GM12878 (cell line): Measurements from ENCODE around the gene AKAP13. TPM values are rescaled to one million over a fixed set of nuclear protein-coding genes. Genes with fewer than 3 reads are reported as not detected.

ENCODE experiments used
- ATAC-seq: fragments of 200-7000 bp; cut with Tn5 transposase; 3 replicates; pipeline ENCODE4 v1.9.1; 2020; ENCODE audit warnings: mild to moderate bottlenecking, moderate library complexity
- BruUV-seq: library from RNA; stranded (reverse); fragments of 400-500 nt; replicated peaks from 2 replicates; lab custom pipeline; 2021; lab: Mats Ljungman, UMichigan
- CTCF ChIA-PET: fragments of 300-600 bp; sonication (Branson Sonifier 250); formaldehyde crosslinking; extraction: SDS; loops from one replicate; lab custom pipeline; 2021; ENCODE audit warnings: inconsistent platforms; lab: Yijun Ruan, JAX
- POLR2A ChIA-PET: fragments of 350-600 bp; formaldehyde crosslinking; extraction: SDS; loops from one replicate; lab custom pipeline; 2021; ENCODE audit warnings: inconsistent platforms; lab: Charles Lee
- RAD21 ChIA-PET: fragments of 300-600 bp; sonication (Branson Sonifier 250); formaldehyde crosslinking; loops from one replicate; lab custom pipeline; 2023; ENCODE audit warnings: antibody characterized with exemption; ENCODE audit not compliant: unreplicated experiment; lab: Charles Lee
- SMC1A ChIA-PET: fragments of 300-600 bp; sonication (Branson Sonifier 250); formaldehyde crosslinking; loops from one replicate; lab custom pipeline; 2023; ENCODE audit not compliant: unreplicated experiment, uncharacterized antibody; lab: Charles Lee
- DNase-seq: peaks from one replicate; pipeline ENCODE4 v3.0.0-alpha.2; 2011; ENCODE audit warnings: low read depth, low spot score
- FAIRE-seq: peaks from 3 replicates; lab custom pipeline; 2011; peaks lifted over from hg19 to GRCh38; lab: Jason Lieb, UNC
- H2AFZ ChIP-seq: 2 replicates; pipeline ENCODE4 v1.6.0; 2011; ENCODE audit warnings: low read depth, low read length, control low read depth; ENCODE audit not compliant: control insufficient read depth
- H3K27ac ChIP-seq: 2 replicates; pipeline ENCODE4 v1.5.1; 2011; ENCODE audit warnings: control low read depth; ENCODE audit not compliant: control insufficient read depth, insufficient read depth
- H3K27me3 ChIP-seq, 2 experiments: replicated peaks in 1 of 2; 2 replicates each; pipeline versions ENCODE4 v1.6.0 to v1.6.1; 2011; ENCODE audit warnings: low read length in 1 of 2; ENCODE audit not compliant: control insufficient read depth in 2 of 2, insufficient read depth in 2 of 2
- H3K36me3 ChIP-seq, 2 experiments: 2 replicates each; pipeline ENCODE4 v1.5.1; 2011; ENCODE audit warnings: low read length in 1 of 2; ENCODE audit not compliant: control insufficient read depth in 2 of 2, insufficient read depth in 2 of 2
- H3K4me1 ChIP-seq: 2 replicates; pipeline ENCODE4 v1.6.1; 2011; ENCODE audit warnings: mild to moderate bottlenecking, low read length, moderate library complexity, mixed read lengths; ENCODE audit not compliant: control insufficient read depth, insufficient read depth
- H3K4me2 ChIP-seq: 2 replicates; pipeline ENCODE4 v1.6.0; 2011; ENCODE audit warnings: control low read depth; ENCODE audit not compliant: control insufficient read depth, insufficient read depth
- H3K4me3 ChIP-seq: fragments of 200-600 bp; sonication (generic); 2 replicates; pipeline ENCODE4 v1.5.1; 2016
- H3K79me2 ChIP-seq: 2 replicates; pipeline ENCODE4 v1.6.0; 2011; ENCODE audit warnings: low read length; ENCODE audit not compliant: control insufficient read depth, insufficient read depth
- H3K9ac ChIP-seq: 2 replicates; pipeline ENCODE4 v1.8.0; 2011; ENCODE audit warnings: low read length, control low read depth, mixed read lengths; ENCODE audit not compliant: control insufficient read depth, insufficient read depth
- H3K9me3 ChIP-seq: replicated peaks from 3 replicates; pipeline ENCODE4 v1.5.1; 2011; ENCODE audit warnings: mild to moderate bottlenecking, low read length; ENCODE audit not compliant: control insufficient read depth, insufficient read depth
- H4K20me1 ChIP-seq: 2 replicates; pipeline ENCODE4 v1.6.0; 2011; ENCODE audit not compliant: control insufficient read depth, insufficient read depth
- BHLHE40 ChIP-seq, 2 experiments: fragments of 450-650 bp in 1 of 2; IDR thresholded peaks; 2 replicates each; pipeline ENCODE4 v1.6.1; 2011 to 2017; ENCODE audit warnings: low read depth in 2 of 2, borderline replicate concordance in 1 of 2, improper control_type of control experiment in 1 of 2, low read length in 1 of 2, mild to moderate bottlenecking in 1 of 2
- CHD4 ChIP-seq: fragments of 200-600 bp; sonication (generic); IDR thresholded peaks from 2 replicates; pipeline ENCODE4 v1.6.1; 2016; ENCODE audit warnings: mild to moderate bottlenecking
- CREB1 ChIP-seq: IDR thresholded peaks from 2 replicates; pipeline ENCODE4 v1.6.1; 2012; ENCODE audit warnings: low read depth, mild to moderate bottlenecking, inconsistent platforms
- ELK1 ChIP-seq: IDR thresholded peaks from 2 replicates; pipeline ENCODE4 v1.6.1; 2012; ENCODE audit warnings: low read depth, low read length, improper control_type of control experiment
- FOXM1 ChIP-seq: IDR thresholded peaks from 2 replicates; pipeline ENCODE4 v1.6.1; 2012; ENCODE audit warnings: low read depth, mild to moderate bottlenecking, inconsistent platforms, low read length, moderate library complexity
- HDAC2 ChIP-seq: fragments of 200-600 bp; sonication (generic); IDR thresholded peaks from 2 replicates; pipeline ENCODE4 v1.6.1; 2017
- NFXL1 ChIP-seq: fragments of 450-650 bp; IDR thresholded peaks from 2 replicates; pipeline ENCODE4 v1.6.1; 2017; ENCODE audit warnings: antibody characterized with exemption, mild to moderate bottlenecking, borderline replicate concordance
- NR2C1 ChIP-seq: fragments of 450-650 bp; IDR thresholded peaks from 2 replicates; pipeline ENCODE4 v1.6.1; 2017; ENCODE audit warnings: antibody characterized with exemption, mild to moderate bottlenecking, moderate library complexity
- POLR2A ChIP-seq: IDR thresholded peaks from 2 replicates; pipeline ENCODE4 v1.6.1; 2011; ENCODE audit warnings: low read depth, mild to moderate bottlenecking, low read length
- SMARCA5 ChIP-seq: fragments of 450-650 bp; IDR thresholded peaks from 2 replicates; pipeline ENCODE4 v1.6.1; 2017; ENCODE audit warnings: mild to moderate bottlenecking
- TCF12 ChIP-seq: IDR thresholded peaks from 2 replicates; pipeline ENCODE4 v1.6.1; 2011; ENCODE audit warnings: low read depth, mild to moderate bottlenecking, low read length
- USF1 ChIP-seq: IDR thresholded peaks from 2 replicates; pipeline ENCODE4 v1.6.1; 2011; ENCODE audit warnings: borderline replicate concordance, low read depth, mild to moderate bottlenecking, moderate library complexity, mixed read lengths, low read length; ENCODE audit not compliant: insufficient read depth; ENCODE audit errors: extremely low read length
- WGBS: methylation state at CpG from one replicate; pipeline ENCODE4 v1.1.6; 2016; ENCODE audit warnings: low lambda C conversion rate; ENCODE audit not compliant: insufficient replicate concordance, insufficient coverage; ENCODE audit errors: missing lambda C conversion rate; 5-methylcytosine and 5-hydroxymethylcytosine counted together
- in situ Hi-C: fragments of 300-500 bp; cut with MboI; formaldehyde crosslinking; loops from 9 replicates; pipeline ENCODE4 v1.14.3; 2018; ENCODE audit warnings: mixed read lengths
- intact Hi-C: fragments of 100-400 bp; cut with micrococcal nuclease; formaldehyde crosslinking; loops from one replicate; pipeline ENCODE4 v1.14.2; 2022; ENCODE audit not compliant: unreplicated experiment
- polyA plus RNA-seq, 11 experiments: library from polyadenylated mRNA; depleted of rRNA in 4 of 11; unstranded in 6 of 11; stranded (reverse) in 5 of 11; fragments of >200 nt; fragmentation: Nextera tagmentation in 4 of 11; fragmentation: Illumina TruSeq in 1 of 11; extraction: Ambion mirVana in 4 of 11; extraction: Trizol in 1 of 11; gene quantifications; 1 replicate in 1 of 11; 2 replicates in 10 of 11; pipeline versions ENCODE4 v1.2.1 to v1.2.3, GENCODE V29; 2011 to 2016; ENCODE audit warnings: inconsistent platforms in 2 of 11, missing spikeins in 2 of 11, low read depth in 1 of 11
- total RNA-seq, 4 experiments: library from RNA; depleted of rRNA in 3 of 4; stranded (reverse); fragments of >200 nt in 3 of 4; fragmentation: Illumina TruSeq in 1 of 4; extraction: Trizol in 1 of 4; gene quantifications; 2 replicates each; pipeline versions ENCODE4 v1.2.1 to v1.2.3, GENCODE V29; 2013 to 2021

AKAP13 gene
- total and polyA plus RNA-seq, 10 of the 15 experiments (the other 5 are each of a cell fraction or from before 2014, with no cell fraction given) = 14.4 to 74.9 (median 55.1) TPM

- TF ChIP-seq NFXL1 = no peak
- TF ChIP-seq POLR2A = no peak
These were observed 9.4 kb downstream of the AKAP13 start (continued) for GRCh38 chr15:85389772-85390171.

- H3K4me2 ChIP-seq = no peak overlapping the region
- H3K4me1 ChIP-seq = peaks cover 10% of the 10 kb centered on the region
- H3K4me3 ChIP-seq = no peak overlapping the region
- ATAC-seq (no peak), DNase-seq (no peak), FAIRE-seq (no peak)
- intact Hi-C loops = no loop called here
- in situ Hi-C loops = no loop called here
- WGBS = 97% methylated on average over 2 of the region's 2 CpGs
- RAD21 ChIA-PET = interaction anchor here (0.8 kb wide), 1 partner anchor 23 kb away, joined by 3 read pairs; no protein-coding TSS in a partner anchor
- H3K9ac ChIP-seq = no peak overlapping the region
- no peaks in the 10 kb centered on the region for H3K27me3 ChIP-seq
- CTCF ChIA-PET = interaction anchor here (1.0 kb wide), 1 partner anchor 97 kb away, joined by 3 read pairs; no protein-coding TSS in a partner anchor
- SMC1A ChIA-PET = interaction anchor here (1.0 to 1.1 kb wide), 2 partner anchors 31 to 75 kb away, joined by 3 read pairs; no protein-coding TSS in a partner anchor
- H4K20me1 ChIP-seq = peaks cover 4% of the 10 kb centered on the region; the same call in 1 of the 2 replicates
- H3K79me2 ChIP-seq = peaks cover 80% of the 10 kb centered on the region
- no TSS peak for BruUV-seq
- no peak for TF ChIP-seq ELK1
- TF ChIP-seq HDAC2 = no peak
- no peak for TF ChIP-seq TCF12
- no peak for TF ChIP-seq USF1
- TF ChIP-seq SMARCA5 = no peak
- no peak for TF ChIP-seq BHLHE40 (IDR thresholded peaks at IDR 0.05; ENCODE audit: borderline replicate concordance in 1 of 2, low read depth in 2 of 2, low read length in 1 of 2)
- TF ChIP-seq FOXM1 = no peak
- TF ChIP-seq CHD4 = no peak
- TF ChIP-seq NR2C1 = no peak
- TF ChIP-seq CREB1 = no peak
- POLR2A ChIA-PET = interaction anchor here (1.7 kb wide), 1 partner anchor 12 kb away, joined by 4 read pairs; no protein-coding TSS in a partner anchor
- no peak overlapping the region for H3K27ac ChIP-seq
- no peaks in the 10 kb centered on the region for H3K36me3 ChIP-seq
- no peaks in the 10 kb centered on the region for H3K9me3 ChIP-seq
- H2AFZ ChIP-seq = no peak overlapping the region
These were observed 12.8 kb downstream of the AKAP13 start for GRCh38 chr15:85393210-85393609.
